NCI-H82 (cell line): ENCODE results near the gene PRCC.
"Not testable (repeated sequence)": the region's sequence is repeated elsewhere in the genome, so short reads cannot be mapped to it uniquely, and the experiment has no call there.

ENCODE experiments used
- DNase-seq: peaks from one replicate; lab custom pipeline; 2025; lab: John Stamatoyannopoulos, UW

PRCC gene

GRCh38 chr1:156765136-156765535 is 2.2 kb upstream of the PRCC start:
- DNase-seq = not testable (repeated sequence)

- no peak for DNase-seq
Measured at GRCh38 chr1:156765666-156766065, 1.7 kb upstream of the PRCC start.

- DNase-seq = peak; percentile 75
Measured at GRCh38 chr1:156766298-156767100, 836 bp upstream of the PRCC start.

GRCh38 chr1:156767879-156768604 is 707 bp downstream of the PRCC start:
- peak; percentile 73 for DNase-seq

- peak; percentile 59 for DNase-seq
Measured at GRCh38 chr1:156768610-156769295, 1.4 kb downstream of the PRCC start.

- DNase-seq = no peak
Measured at GRCh38 chr1:156772222-156772621, 4.9 kb downstream of the PRCC start.

- DNase-seq = no peak
Measured at GRCh38 chr1:156772728-156773497, 5.6 kb downstream of the PRCC start.

GRCh38 chr1:156773607-156774006 is 6.3 kb downstream of the PRCC start:
- DNase-seq = peak; percentile 28

- DNase-seq = no peak
Measured at GRCh38 chr1:156775799-156776198, 8.5 kb downstream of the PRCC start.

GRCh38 chr1:156776942-156777341 is 9.6 kb downstream of the PRCC start:
- DNase-seq = no peak

GRCh38 chr1:156777573-156777972 is 10.2 kb downstream of the PRCC start:
- DNase-seq = no peak

- DNase-seq = no peak
Measured at GRCh38 chr1:156781585-156782186, 14.4 kb downstream of the PRCC start.

GRCh38 chr1:156785458-156785857 is 18.1 kb downstream of the PRCC start:
- DNase-seq = no peak

GRCh38 chr1:156786640-156787039 is 19.3 kb downstream of the PRCC start:
- no peak for DNase-seq

GRCh38 chr1:156788136-156788535 is 20.8 kb downstream of the PRCC start:
- no peak for DNase-seq

GRCh38 chr1:156789621-156790318 is 22.4 kb downstream of the PRCC start:
- DNase-seq = no peak

- no peak for DNase-seq
Measured at GRCh38 chr1:156794506-156795373, 27.4 kb downstream of the PRCC start.

- no peak for DNase-seq
Measured at GRCh38 chr1:156795374-156795733, 28.0 kb downstream of the PRCC start.

- no peak for DNase-seq
Measured at GRCh38 chr1:156795787-156796186, 28.5 kb downstream of the PRCC start.
